Cardiac septum (tissue), 1 donor: ENCODE results near the gene FUT3. TPM values are rescaled to one million over a fixed set of nuclear protein-coding genes. Genes with fewer than 3 reads are reported as not detected.
A peak's percentile ranks its signal among the peaks of the same experiment; 100 is the strongest.

Source experiments
- DNase-seq: peaks from one replicate; pipeline ENCODE4 v3.0.0-alpha.2; 2020; ENCODE audit warnings: low spot score
- intact Hi-C: fragments of 100-400 bp; cut with DNase I; formaldehyde crosslinking; loops from one replicate; pipeline ENCODE4 v1.14.0; 2022
- total RNA-seq: library from RNA; stranded (reverse); fragmentation: NEBNext Ultra II Directional; extraction: Animal tissue kit (Norgen Biotek cat#: 25700); gene quantifications from one replicate; pipeline ENCODE4 v1.2.1, GENCODE V29; 2021
- donor health status: DM: no; HTN: no; CAD: no.

Gene FUT3
- total RNA-seq, 1 donor from 2014 or later, result not detected

- intact Hi-C loops, result loop anchor here (5.0 kb wide), 2 partner anchors 64 to 129 kb away; no protein-coding TSS in a partner anchor
Observed at GRCh38 chr19:5827891-5828660, 23.2 kb downstream of the FUT3 start.

DNA sequence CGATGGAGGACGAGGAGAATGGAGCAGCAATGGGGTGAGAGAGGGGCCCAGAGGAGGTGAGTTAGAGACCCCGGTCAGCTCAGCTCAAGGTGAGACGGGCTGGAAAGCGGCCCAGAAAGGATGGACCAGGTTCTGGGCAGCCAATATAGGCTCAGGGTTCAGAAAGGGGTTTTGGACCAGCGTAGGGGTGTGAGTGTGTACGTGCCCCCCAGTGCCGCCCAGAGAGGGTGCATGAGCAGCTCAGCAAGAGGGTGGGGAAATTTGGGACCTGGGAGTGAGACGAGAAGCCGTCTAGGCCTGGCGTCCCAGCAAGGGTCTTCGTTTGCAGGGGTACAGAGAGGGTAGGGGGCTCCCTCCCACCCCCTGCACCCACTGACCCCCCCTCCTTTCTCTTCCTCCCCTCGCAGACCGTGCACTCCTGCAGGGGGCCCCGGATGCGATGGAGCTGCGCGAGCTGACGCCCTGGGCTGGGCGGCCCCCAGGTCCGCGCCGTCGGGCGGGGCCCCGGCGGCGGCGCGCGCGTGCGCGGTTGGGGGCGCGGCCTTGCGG, 23.8 kb downstream of the FUT3 start:
- intact Hi-C loops, result loop anchor here (5.0 kb wide), 2 partner anchors 65 to 130 kb away; no protein-coding TSS in a partner anchor
- no peak for DNase-seq

More at GRCh38 chr19:5827891-5828660, 23.2 kb downstream of the FUT3 start:
- peak; percentile 88 for DNase-seq

DNA sequence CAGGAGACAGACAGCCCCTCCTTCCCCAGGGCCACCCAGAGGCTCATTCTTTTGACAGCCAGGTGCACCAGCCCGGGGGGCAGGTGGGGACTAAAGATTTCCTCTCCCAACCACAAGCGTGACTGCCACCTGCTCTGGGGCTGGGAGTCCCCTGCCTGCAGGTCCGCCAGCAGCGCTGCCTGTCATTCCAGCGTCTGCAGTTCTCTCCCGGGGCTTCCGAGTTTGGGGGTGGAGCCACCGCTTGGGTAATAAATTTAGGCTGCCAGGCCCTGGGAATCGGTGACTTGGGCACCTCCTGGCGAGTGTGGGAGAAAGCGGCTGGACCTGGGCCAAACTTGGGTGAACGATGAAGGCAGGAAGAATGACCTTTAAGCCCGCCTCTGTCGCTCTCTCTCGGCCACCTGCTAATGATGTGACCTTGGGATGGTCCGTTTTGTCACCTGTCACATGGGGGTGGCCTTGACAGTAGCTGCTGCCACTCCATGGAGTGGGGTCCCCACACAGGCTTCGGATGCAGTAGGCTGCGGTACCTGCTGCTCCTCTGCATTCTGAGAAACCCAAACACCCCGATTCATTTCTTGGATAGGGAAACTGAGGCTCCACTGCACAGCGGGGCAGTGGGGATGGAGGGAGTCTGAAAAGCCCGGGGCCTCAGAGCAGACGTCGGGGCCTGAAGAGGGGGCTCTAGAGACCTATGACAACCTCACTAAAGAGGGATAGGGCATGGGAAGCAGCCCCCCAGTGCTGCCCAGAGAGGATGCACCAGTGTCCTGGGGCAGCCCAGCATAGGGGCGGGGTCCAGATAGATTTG, 24.5 kb downstream of the FUT3 start:
- DNase-seq, result no peak
- intact Hi-C loops, result loop anchor here (5.0 kb wide), 2 partner anchors 66 to 131 kb away; no protein-coding TSS in a partner anchor

DNA sequence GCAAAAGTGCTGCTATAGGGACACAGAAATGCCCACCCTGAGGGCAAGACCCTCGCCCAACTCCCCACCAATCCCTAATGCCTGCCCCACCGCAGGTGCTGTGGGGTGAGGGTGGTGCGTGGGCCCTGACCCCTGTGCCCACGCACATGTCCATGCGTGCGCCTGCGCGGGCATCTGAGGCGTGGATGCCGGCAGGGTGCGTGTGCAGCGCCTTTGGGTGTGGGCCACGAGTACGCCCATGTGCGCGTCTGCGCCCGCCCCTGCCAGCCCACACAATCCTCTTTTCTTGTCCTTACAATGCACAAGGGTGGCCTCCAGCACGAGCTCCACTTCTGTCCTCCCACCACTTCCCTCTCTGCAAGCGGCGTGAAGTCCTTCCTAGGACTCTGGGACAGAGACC, 26.1 kb downstream of the FUT3 start:
- no peak for DNase-seq
- intact Hi-C loops, result loop anchor here (2.0 to 5.0 kb wide), 3 partner anchors 18 to 132 kb away; no protein-coding TSS in a partner anchor

DNA sequence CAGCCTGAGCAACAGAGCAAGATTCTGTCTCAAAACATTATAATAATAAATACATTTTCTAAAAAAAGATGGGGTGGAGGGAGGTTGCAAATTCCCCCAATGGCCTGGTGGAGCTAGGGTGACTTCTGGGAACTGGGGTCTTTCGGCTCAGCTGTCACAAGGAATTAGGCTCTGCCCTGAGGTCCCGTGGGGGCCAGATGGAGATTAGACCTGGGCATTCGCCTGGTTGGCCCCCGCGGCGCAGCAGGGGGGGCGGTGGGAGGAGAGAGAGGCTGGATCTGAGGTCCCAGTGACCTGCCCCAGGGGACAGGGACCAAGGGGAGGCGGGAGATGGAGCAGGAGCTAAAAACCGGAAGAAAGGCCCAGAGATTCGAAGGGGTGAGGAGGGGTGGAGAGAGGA, 26.5 kb downstream of the FUT3 start:
- no peak for DNase-seq
- intact Hi-C loops, result loop anchor here (2.0 to 5.0 kb wide), 3 partner anchors 18 to 133 kb away; no protein-coding TSS in a partner anchor

GRCh38 chr19:5823579-5824281, 27.5 kb downstream of the FUT3 start:
- no peak for DNase-seq

DNA sequence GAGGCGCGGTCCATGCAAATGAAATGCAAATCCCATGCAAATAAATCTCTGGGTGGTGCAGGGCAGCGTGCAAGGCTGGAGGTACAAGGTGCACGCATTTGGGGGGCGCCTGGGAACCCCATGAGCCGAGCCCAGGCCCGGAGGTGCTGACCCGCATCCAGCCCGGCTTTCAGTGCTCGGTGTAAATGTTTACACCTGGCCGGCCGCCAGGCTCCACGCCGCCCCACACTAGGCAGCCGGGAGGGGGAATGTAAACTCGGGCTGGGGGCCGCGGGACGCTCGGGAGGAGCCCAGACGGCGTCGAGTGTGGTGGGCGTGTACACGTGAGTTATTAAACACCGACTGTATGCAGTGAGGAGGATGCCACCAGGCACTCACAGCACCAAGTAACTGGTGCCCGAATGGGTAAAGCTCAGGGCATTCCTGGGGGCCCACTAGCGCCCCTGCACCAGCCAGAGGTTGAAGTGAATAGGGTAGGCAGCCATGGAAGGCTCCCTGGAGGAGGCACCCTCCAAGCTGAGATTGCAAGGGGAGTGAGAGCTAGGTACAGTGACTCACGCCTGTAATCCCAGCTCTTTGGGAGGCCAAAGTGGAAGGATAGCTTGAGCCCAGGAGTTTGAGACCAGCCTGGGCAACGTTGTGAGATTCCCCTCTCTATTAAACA, 28.9 kb downstream of the FUT3 start:
- DNase-seq, result no peak
- intact Hi-C loops, result no loop called here

More at GRCh38 chr19:5823579-5824281, 27.5 kb downstream of the FUT3 start:
- intact Hi-C loops, result loop anchor here (2.0 kb wide), 1 partner anchor 17 kb away; no protein-coding TSS in a partner anchor

GRCh38 chr19:5821521-5822180, 29.6 kb downstream of the FUT3 start:
- intact Hi-C loops, result no loop called here
- DNase-seq, result no peak

DNA sequence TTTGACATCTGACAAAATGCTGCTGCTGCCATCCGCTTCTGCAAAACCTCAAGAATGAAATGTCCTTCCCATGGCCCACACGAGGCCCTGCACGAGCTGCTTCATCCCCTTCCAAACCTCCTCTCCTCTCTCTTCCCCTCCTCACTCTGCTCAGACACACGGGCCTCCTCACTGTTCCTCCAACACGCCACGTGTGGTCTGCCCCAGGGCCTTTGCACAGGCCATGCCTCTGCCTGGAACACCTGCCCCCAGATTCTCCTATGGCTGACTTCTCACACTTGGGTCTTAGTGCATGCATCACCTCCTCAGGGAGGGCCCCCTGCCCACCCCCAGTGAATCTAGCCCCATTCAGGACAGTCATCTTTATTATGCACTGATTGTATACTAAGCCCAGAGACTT, 30.5 kb downstream of the FUT3 start:
- intact Hi-C loops, result no loop called here
- DNase-seq, result no peak

DNA sequence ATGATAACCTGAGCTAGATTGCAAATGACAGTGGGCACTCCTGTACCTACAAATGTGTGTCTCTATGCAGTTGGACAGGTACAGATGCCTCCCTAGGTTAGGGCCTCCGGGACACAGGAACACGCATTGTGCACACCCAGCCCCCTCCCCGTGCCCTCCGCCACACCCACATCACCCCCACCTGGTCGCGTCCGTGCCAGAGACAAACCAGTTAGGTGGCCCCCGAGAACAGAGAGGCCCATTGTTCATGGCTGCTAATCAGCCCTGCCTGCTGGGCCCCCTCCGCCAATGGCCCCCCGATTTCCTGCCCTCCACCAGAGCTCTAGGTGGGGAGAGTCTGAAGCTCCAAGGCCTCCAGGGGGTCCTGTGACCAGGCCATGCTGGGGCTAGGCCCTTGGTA, 32.7 kb downstream of the FUT3 start:
- intact Hi-C loops, result no loop called here
- DNase-seq, result no peak

- intact Hi-C loops, result no loop called here
- DNase-seq, result no peak
Observed at GRCh38 chr19:5817218-5817617, 34.0 kb downstream of the FUT3 start.

DNA sequence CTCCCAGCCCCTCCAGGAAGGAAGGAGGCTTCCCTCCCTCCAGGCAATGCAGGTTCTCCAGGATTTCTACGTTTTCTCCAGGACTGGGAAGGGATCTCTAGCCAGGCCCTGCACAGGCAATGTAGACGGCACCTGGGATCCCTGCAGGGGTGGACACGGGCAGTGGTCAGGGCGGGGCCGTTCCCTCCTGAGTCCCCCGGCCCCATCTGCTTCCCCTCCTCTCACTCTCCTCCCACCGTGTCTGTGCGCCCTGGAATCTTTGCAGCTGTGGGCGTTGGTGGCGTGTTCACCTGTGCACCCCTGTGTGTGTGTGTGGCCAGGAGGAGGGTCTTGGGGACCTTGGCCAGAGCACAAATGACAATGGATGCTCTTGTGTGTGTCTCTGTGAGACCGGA, 36.4 kb downstream of the FUT3 start:
- DNase-seq, result no peak
- intact Hi-C loops, result no loop called here

DNA sequence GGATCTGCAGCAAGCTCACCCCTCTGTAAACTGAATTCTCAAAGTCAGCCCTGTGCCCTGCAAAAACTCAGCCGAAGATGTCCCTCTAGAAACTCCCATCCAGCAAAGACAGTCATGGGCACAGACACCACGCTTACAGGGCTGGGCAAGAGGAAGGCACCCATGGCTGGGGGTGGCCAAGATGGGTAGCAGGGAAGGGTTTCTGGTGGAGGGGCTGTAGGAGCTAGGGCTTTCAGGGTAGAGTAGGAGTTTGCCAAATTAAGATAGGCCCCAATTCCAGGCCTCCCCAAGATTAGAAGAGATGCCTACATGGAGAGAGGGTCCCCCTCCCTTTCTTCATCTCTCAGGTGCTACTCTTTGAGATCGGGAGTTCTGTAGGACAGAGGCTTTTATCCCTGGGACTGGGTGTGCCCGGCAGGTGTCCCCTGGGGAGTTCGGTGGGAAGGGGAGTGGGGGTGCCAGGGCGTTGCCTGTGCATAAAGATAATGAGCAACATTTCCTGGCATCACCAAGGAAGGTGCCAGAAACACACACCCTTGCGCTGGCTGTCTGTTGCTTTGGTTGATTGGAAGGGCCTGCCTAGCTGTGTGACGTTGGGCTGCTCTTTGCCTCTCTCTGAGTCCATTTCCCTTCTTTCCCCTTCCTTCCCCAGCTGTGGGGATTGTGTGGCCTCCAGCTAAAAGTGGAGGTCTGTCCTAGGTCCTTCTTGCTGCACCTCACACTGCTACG, 37.0 kb downstream of the FUT3 start:
- no peak for DNase-seq
- intact Hi-C loops, result no loop called here

DNA sequence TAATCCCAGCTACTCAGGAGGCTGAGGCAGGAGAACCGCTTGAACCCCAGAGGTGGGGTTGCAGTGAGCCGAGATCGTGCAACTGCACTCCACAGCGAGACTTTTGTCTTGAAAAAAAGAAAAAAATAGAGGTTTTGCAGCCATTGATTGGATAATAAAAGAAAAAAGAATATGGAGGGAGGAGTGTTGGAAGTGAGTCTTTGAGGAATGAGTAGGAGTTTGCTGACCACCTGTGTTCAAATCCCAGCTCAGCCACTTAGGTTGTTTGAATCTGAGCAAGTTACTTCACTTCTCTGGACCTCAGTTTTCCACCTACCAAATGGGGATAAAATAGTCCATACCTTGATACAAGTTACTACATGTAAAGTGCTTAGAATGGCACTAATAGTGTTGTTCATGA, 40.1 kb downstream of the FUT3 start:
- DNase-seq, result no peak
- intact Hi-C loops, result no loop called here

- intact Hi-C loops, result no loop called here
Observed at GRCh38 chr19:5809469-5809868, 41.8 kb downstream of the FUT3 start.

GRCh38 chr19:5809053-5809452, 42.2 kb downstream of the FUT3 start:
- intact Hi-C loops, result no loop called here
- DNase-seq, result no peak

More at GRCh38 chr19:5809469-5809868, 41.8 kb downstream of the FUT3 start:
- no peak for DNase-seq

- intact Hi-C loops, result no loop called here
- no peak for DNase-seq
Observed at GRCh38 chr19:5808120-5808816, 43.0 kb downstream of the FUT3 start.
